Stimulated activated CD4-positive, alpha-beta T cell treated with anti-CD3 and anti-CD28 coated beads, Interleukin-2, amount 100 ng/mL, for 48 hours (primary cell): ENCODE measurements around the gene GSDME.

Source experiments
- DNase-seq, 2 donors: peaks; one replicate each; pipeline ENCODE4 v3.0.0-alpha.2; 2020

The GSDME gene

DNA sequence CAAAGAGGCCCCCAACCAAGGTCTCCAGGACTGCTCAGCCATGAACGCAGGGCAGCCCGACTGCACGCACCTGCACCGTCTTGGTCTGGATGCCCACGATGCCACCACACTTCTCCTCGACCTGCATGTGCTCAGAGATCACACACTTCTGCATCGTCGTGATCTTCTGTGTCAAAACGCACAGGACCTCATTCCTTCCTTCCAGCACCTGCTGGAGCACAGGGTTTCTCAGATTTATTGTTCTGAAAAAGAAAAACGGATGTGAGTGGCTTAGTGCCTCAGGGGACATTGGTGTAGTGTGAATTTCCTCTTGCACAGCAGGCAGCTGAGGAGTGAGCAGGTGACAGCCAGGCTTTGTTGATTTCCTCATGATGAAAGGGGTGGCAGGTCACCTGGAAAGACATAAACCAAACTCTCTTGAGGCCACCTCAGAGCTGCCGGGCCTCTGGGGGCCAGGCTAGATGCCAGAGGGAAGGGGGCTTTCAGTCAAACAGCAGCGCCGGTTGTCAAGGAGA is 38.2 kb downstream of the GSDME start:
- DNase-seq = no peak

DNA sequence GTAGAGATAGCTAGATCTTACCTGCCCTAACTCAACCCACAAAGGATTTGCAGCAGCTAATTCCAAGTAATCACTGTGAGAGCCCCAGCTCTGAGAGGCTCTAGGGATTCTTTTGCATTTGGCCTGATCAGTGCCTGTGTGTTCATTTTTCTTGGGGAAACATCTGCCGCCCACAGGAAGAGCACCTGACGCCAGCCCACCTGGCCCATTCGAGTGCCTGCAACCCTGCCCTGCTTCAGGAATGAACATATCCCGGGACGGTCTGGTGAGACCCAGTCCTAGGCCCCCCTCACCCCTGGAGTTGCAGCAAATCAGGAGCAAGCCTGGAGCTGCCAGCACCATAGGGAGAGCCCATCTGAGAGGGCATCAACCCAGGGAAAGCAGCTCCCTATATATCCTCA is 38.8 kb downstream of the GSDME start:
- no peak for DNase-seq

GRCh38 chr7:24717694-24718320 is 39.5 kb downstream of the GSDME start:
- no peak for DNase-seq

- DNase-seq = no peak
These were observed 40.0 kb downstream of the GSDME start for GRCh38 chr7:24717247-24717622.

DNA sequence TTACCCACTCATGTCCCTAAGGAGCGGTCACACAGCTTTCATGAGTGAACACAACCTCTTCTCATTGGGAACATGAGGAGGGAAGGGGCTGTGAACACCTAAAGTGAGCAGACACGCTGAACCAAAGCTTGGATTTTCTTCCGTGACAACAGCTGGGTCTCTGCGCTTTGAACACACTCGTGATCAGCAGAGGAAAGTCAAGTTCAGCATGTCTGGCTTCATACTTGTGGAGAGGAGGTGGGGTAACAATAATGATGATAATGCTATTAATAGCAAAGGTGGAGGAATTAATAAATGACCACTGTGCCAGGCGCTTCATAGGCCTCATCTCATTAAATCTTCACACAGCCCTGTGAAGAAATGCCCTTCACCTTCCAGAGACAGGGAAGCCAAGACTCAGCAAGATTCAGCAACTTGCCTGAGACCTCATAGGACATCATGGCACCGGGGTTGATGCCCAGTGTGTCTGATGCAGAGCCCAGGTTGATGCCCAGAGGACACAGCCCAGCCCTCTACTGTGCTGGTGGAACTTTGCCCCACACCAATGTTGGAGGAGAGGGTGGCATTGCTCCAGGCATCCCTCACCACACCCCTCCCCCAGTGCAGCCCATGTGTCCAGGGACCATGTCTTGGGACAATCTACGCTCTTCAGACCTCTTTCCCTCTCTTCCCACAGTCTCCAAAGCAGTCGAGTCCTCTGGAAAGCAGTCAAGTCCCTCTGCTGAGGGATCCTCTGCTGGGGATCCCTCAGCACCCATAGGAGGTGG is 40.6 kb downstream of the GSDME start:
- no peak for DNase-seq

- DNase-seq = no peak
These were observed 41.4 kb downstream of the GSDME start for GRCh38 chr7:24715661-24716479.

DNA sequence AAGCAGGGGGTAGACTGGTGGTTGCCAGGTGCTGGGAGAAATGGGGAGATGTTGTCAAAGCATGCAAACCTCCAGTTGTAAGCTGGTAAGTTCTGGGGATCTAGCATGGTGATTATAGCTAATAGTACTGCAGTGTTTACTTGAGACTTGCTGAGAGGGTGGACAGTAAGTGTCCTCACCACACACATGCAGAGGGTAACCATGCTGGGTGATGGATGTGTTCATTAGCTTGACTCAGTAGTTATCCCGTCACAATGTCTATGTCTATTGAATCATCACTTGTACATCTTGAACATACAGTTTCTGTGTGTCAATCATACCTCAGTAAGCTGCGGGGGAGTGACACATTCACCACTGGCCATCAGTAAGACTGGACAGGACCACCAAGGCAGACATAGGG is 42.1 kb downstream of the GSDME start:
- no peak for DNase-seq

- no peak for DNase-seq
These were observed 42.6 kb downstream of the GSDME start for GRCh38 chr7:24714676-24715010.

DNA sequence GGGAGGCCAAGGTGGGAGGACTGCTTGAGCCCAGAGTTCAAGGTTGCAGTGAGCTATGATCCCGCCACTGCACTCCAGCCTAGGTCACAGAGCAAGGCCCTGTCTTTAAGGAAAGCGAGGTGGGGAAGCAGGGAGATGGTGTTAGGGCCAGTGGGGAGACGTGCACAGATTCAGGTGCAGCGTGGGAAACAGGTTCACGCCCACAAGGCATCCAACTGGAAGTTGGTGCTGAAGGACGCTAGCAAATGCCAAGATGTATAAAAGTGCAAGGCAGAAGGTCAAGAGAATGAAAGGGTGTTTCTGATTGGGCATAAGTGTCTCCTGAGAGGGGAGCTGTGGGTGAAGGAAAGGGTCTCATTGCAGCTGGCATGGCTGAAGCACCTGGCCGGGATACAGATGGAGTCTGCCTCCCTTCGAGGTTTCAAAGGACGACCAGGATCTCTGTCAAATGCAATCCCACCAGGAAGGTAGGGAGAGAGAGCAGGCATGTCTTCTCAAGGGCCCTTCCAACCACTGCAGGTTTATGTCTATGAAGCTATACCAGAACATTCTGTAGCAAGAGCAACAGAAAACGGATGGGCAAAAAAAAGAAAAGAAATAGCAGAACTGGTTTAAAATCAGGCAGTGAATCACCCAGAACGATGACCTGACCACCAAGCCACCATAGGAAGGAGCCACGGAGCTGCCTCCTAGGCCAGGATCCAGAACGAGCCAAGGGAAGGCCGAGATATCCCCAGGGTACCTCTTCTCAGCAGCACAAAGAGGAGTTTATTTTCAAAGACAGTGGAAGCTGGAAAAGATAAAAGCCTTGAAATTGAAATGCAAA is 43.2 kb downstream of the GSDME start:
- no peak for DNase-seq

GRCh38 chr7:24713039-24713793 is 44.0 kb downstream of the GSDME start:
- DNase-seq = no peak

DNA sequence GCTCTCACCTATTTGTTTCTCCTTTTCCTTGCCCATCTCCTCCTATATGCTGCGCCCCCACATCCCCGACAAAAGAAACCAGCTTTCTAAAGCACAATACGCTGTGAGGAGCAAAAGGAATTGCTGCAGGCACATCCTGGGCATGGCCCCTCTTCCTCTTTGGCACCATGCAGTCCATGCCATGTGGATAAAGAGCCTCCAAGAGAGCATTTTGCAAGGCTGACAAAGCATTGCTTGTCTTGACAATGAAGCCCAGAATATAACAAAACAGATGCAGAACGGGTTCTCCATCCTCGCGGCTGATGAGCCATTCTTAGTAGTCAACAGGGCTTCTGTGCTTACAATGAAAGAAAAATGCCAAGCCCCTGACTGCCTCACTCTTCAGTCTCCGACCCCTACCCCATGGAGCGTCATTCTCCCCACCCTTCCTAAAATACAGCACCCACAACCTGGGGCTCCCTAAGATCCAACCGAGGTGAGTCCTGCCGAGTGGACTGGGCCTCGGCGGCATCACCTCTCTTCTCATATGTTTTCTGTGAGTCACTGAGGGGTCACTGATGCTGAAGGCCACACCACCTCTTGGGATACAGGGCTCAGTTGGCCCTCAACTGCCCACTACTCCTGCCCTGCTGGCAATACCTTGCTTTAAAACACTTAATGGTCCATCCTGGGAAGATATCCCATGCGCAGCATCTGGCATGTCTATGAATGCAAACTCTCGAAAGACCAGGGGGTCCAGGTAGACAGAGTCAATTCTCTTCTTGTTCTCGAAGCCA is 47.5 kb downstream of the GSDME start:
- no peak for DNase-seq

DNA sequence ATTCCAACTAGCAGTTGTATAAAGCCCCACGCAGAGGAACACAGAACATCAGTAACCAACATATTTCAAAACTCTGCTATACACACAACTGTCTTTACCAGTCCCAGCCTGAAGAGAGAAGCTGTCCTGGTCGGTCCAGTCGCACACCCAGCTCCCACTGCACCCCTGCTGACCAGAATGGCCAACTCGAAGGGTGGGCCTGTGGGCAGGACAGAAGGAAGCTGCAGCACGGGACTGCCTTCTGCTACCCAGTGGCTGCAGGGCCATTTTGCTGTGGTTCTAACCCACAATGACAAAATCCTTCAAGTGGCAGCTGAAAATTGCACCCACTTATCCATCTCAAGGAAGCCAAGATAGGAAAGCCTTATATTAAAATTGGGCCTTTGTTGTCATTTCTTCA is 48.2 kb downstream of the GSDME start:
- no peak for DNase-seq

DNA sequence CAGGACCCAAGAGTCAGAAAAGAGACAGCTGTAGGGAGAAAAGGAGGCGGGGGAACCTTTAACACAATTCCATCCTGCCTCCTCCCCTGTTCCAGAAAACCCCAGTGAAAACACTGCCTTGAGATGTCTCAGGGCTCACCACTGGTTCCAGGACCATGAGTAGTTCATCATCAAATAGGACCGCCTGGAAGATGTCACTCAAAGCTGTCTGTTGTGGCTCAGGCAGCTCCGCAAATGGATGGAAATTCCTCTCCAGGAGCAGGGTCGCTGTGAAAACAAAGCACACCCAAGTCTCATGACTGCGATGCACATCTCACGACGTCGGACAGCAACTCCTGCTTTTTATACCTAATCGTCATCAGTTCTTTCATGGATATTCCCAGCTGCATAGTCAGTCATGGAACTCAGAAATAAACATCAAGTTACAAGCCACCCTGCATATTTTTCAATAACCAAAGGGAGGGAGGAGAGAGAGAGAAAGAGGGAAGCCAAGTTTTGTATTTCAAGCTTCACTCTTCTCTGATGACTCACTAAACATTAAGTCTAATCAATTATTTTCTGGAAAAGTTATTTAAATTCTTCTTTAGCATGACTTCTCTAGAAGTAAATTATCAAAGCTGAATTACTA is 49.2 kb downstream of the GSDME start:
- DNase-seq = no peak

- no peak for DNase-seq
These were observed 50.8 kb downstream of the GSDME start for GRCh38 chr7:24706211-24707170.

DNA sequence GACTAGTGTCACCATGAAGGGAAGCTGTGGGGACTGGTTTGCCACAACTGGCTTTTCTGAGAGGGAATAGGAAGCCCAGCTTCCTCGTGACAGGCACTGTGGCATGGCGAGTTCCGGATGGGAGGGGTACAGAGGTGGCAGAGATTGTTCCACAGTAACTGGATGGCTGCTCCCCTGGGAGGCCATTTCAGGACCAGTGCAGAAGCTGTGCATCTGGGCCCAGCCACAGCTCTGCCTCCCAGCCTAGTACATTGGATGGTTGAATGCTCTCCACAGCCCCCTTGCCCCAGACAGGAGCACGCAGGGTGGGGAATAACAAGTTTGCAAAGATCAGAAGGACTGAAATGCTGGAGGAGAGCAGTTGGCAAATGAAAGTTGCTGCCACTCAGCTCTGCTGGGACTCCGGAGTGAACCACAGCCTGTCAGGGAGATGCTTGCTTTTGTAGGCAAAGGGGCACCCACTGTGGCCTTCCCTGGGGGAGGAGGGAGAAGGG is 51.8 kb downstream of the GSDME start:
- no peak for DNase-seq

DNA sequence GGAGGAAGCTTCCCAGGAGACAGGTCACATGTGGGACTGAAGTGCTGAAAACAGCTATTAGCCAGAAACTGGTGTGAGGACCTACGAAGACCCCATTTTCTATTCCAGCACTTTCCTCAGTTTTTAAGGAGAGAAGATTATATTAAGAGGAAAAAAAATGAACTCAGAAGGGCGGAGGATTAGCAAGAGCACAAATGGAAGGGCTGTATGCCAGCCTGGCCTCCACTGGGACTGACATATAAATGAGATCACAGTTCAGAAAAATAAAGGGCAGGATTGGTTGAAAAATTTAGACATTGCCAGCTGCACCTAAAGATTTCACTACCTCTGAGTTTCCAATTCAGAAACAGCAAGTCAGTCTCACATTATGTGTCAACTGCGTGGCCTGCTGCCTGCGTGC is 53.0 kb downstream of the GSDME start:
- DNase-seq = no peak

GRCh38 chr7:24703296-24703695 is 54.0 kb downstream of the GSDME start:
- DNase-seq = no peak

DNA sequence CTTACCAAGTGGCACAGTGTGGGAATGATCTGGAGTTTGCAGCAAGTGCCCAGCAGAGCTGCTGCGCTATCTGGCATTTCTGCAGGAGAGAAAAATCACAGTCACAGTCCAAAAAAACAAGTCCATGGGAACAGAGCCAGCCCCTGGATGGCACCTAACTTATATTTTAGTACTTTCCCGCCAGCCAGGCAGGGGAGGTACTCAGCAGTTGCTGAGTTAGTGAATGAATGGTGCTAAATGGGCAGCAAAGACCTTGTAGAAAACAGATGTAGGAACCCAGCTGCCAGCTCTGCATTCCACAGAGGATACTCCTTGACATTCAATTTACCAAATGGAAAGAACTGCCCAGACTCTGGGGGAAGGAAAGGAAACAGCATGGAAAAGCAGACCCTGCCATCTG is 54.5 kb downstream of the GSDME start:
- DNase-seq = no peak
